ENCODE data around the gene DGKH.

- TF ChIP-seq, protein P1, sequence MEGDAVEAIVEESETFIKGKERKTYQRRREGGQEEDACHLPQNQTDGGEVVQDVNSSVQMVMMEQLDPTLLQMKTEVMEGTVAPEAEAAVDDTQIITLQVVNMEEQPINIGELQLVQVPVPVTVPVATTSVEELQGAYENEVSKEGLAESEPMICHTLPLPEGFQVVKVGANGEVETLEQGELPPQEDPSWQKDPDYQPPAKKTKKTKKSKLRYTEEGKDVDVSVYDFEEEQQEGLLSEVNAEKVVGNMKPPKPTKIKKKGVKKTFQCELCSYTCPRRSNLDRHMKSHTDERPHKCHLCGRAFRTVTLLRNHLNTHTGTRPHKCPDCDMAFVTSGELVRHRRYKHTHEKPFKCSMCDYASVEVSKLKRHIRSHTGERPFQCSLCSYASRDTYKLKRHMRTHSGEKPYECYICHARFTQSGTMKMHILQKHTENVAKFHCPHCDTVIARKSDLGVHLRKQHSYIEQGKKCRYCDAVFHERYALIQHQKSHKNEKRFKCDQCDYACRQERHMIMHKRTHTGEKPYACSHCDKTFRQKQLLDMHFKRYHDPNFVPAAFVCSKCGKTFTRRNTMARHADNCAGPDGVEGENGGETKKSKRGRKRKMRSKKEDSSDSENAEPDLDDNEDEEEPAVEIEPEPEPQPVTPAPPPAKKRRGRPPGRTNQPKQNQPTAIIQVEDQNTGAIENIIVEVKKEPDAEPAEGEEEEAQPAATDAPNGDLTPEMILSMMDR (IDR thresholded peaks at IDR 0.05), result no peak
- TF ChIP-seq POLR2A (IDR thresholded peaks at IDR 0.05), result no peak
Observed at GRCh38 chr13:42152495-42152894, 104.0 kb downstream of the DGKH start.

Data from body of pancreas (tissue), 4 donors.